H9 (cell line): ENCODE data around the gene HS6ST3. TPM values are rescaled to one million over a fixed set of nuclear protein-coding genes. Genes with fewer than 3 reads are reported as not detected.
A peak's percentile ranks its signal among the peaks of the same experiment; 100 is the strongest.
"Not testable (repeated sequence)": the region's sequence is repeated elsewhere in the genome, so short reads cannot be mapped to it uniquely, and the experiment has no call there.

Experiments
- DNase-seq: peaks from one replicate; pipeline ENCODE4 v3.0.0-alpha.2; 2017
- H2AFZ ChIP-seq: one replicate; pipeline ENCODE4 v1.6.1; 2013; ENCODE audit warnings: mild to moderate bottlenecking, low read length, control low read depth, moderate library complexity
- H2AK5ac ChIP-seq: 2 replicates; pipeline ENCODE4 v1.6.1; 2013; ENCODE audit warnings: low read length, control low read depth, mixed read lengths; ENCODE audit not compliant: insufficient read length
- H2BK120ac ChIP-seq: one replicate; pipeline ENCODE4 v1.6.1; 2013; ENCODE audit warnings: low read depth, mild to moderate bottlenecking, low read length, control low read depth, inconsistent platforms; ENCODE audit not compliant: poor library complexity, severe bottlenecking
- H2BK12ac ChIP-seq: 2 replicates; pipeline ENCODE4 v1.6.1; 2013; ENCODE audit warnings: low read length, control low read depth, mixed read lengths, low read depth; ENCODE audit not compliant: insufficient read length
- H2BK15ac ChIP-seq: 2 replicates; pipeline ENCODE4 v1.6.1; 2013; ENCODE audit warnings: low read depth, low read length, control low read depth
- H2BK20ac ChIP-seq: one replicate; pipeline ENCODE4 v1.6.1; 2013; ENCODE audit warnings: low read depth, mild to moderate bottlenecking, low read length, control low read depth, inconsistent platforms; ENCODE audit not compliant: poor library complexity, severe bottlenecking
- H2BK5ac ChIP-seq: 2 replicates; pipeline ENCODE4 v1.6.1; 2013; ENCODE audit warnings: low read length, control low read depth, mixed read lengths; ENCODE audit not compliant: insufficient read length
- H3K14ac ChIP-seq: 2 replicates; pipeline ENCODE4 v1.6.1; 2013; ENCODE audit warnings: low read length, control low read depth; ENCODE audit not compliant: insufficient read depth
- H3K18ac ChIP-seq: 2 replicates; pipeline ENCODE4 v1.6.1; 2013; ENCODE audit warnings: low read depth, mild to moderate bottlenecking, mixed read lengths, low read length, control low read depth; ENCODE audit not compliant: insufficient read length
- H3K23ac ChIP-seq: 2 replicates; pipeline ENCODE4 v1.6.1; 2013; ENCODE audit warnings: low read length, control low read depth, mixed read lengths, low read depth; ENCODE audit not compliant: insufficient read length
- H3K23me2 ChIP-seq: 2 replicates; pipeline ENCODE4 v1.6.1; 2013; ENCODE audit warnings: low read depth, mild to moderate bottlenecking, mixed read lengths, low read length, control low read depth; ENCODE audit not compliant: insufficient read length, poor library complexity, severe bottlenecking
- H3K27ac ChIP-seq: 2 replicates; pipeline ENCODE4 v1.5.1; 2013; ENCODE audit warnings: low read length, control low read depth, mixed read lengths, low read depth; ENCODE audit not compliant: insufficient read length
- H3K27me3 ChIP-seq: 2 replicates; pipeline ENCODE4 v1.6.1; 2013; ENCODE audit warnings: low read length, control low read depth, inconsistent platforms; ENCODE audit not compliant: insufficient read depth
- H3K4ac ChIP-seq: 2 replicates; pipeline ENCODE4 v1.6.1; 2013; ENCODE audit warnings: low read depth, mild to moderate bottlenecking, control low read depth, inconsistent platforms, low read length, moderate library complexity
- H3K4me1 ChIP-seq: 2 replicates; pipeline ENCODE4 v1.6.1; 2013; ENCODE audit warnings: low read length, control low read depth, inconsistent platforms; ENCODE audit not compliant: insufficient read depth
- H3K4me2 ChIP-seq: 2 replicates; pipeline ENCODE4 v1.6.1; 2013; ENCODE audit warnings: low read length, control low read depth, mixed read lengths; ENCODE audit not compliant: insufficient read length, insufficient read depth
- H3K56ac ChIP-seq: 2 replicates; pipeline ENCODE4 v1.6.1; 2013; ENCODE audit warnings: low read depth, mild to moderate bottlenecking, mixed read lengths, low read length, control low read depth; ENCODE audit not compliant: insufficient read length
- H3K79me1 ChIP-seq: 2 replicates; pipeline ENCODE4 v1.6.1; 2013; ENCODE audit warnings: low read depth, mild to moderate bottlenecking, moderate library complexity, low read length, control low read depth, inconsistent platforms; ENCODE audit not compliant: insufficient read depth, poor library complexity, severe bottlenecking
- H3K79me2 ChIP-seq: 2 replicates; pipeline ENCODE4 v1.6.1; 2013; ENCODE audit warnings: low read length, control low read depth, inconsistent platforms; ENCODE audit not compliant: insufficient read depth
- H3K9ac ChIP-seq: 2 replicates; pipeline ENCODE4 v1.6.1; 2013; ENCODE audit warnings: low read length, control low read depth, mixed read lengths; ENCODE audit not compliant: insufficient read length; ENCODE audit errors: extremely low read depth
- H3K9me3 ChIP-seq: one replicate; pipeline ENCODE4 v1.6.1; 2013; ENCODE audit warnings: low read depth, low read length, inconsistent platforms; ENCODE audit not compliant: control insufficient read depth
- H3T11ph ChIP-seq: one replicate; pipeline ENCODE4 v1.6.1; 2013; ENCODE audit warnings: mild to moderate bottlenecking, low read length, control low read depth, inconsistent platforms
- H4K20me1 ChIP-seq: one replicate; pipeline ENCODE4 v1.6.1; 2013; ENCODE audit not compliant: control insufficient read depth, insufficient read length, insufficient read depth
- H4K5ac ChIP-seq: 2 replicates; pipeline ENCODE4 v1.6.1; 2013; ENCODE audit warnings: low read depth, mild to moderate bottlenecking, mixed read lengths, low read length, control low read depth; ENCODE audit not compliant: insufficient read length
- H4K8ac ChIP-seq: replicated peaks from 2 replicates; pipeline ENCODE4 v1.6.1; 2013; ENCODE audit warnings: low read length, control low read depth, mixed read lengths, low read depth; ENCODE audit not compliant: insufficient read length
- H4K91ac ChIP-seq: 2 replicates; pipeline ENCODE4 v1.6.1; 2013; ENCODE audit warnings: low read depth, mild to moderate bottlenecking, moderate library complexity, mixed read lengths, low read length, control low read depth; ENCODE audit not compliant: insufficient read length
- H3K27ac Mint-ChIP-seq, 3 experiments: 2 replicates in 2 of 3; 3 replicates in 1 of 3; pipeline ENCODE4 v1.8.0; 2020 to 2021; ENCODE audit warnings: mixed read lengths in 3 of 3, mild to moderate bottlenecking in 1 of 3, moderate library complexity in 1 of 3
- H3K27me3 Mint-ChIP-seq: 2 replicates; pipeline ENCODE4 v1.8.0; 2021; ENCODE audit warnings: low read depth, mild to moderate bottlenecking, moderate library complexity, mixed read lengths
- H3K36me3 Mint-ChIP-seq, 3 experiments: 2 replicates in 2 of 3; 3 replicates in 1 of 3; pipeline ENCODE4 v1.8.0; 2020 to 2021; ENCODE audit warnings: low read depth in 3 of 3, mixed read lengths in 3 of 3; ENCODE audit not compliant: insufficient read depth in 1 of 3
- H3K4me1 Mint-ChIP-seq, 2 experiments: 2 replicates each; pipeline ENCODE4 v1.8.0; 2020; ENCODE audit warnings: mixed read lengths in 2 of 2
- H3K4me3 Mint-ChIP-seq, 2 experiments: 2 replicates in 1 of 2; 3 replicates in 1 of 2; pipeline ENCODE4 v1.8.0; 2020 to 2021; ENCODE audit warnings: mild to moderate bottlenecking in 2 of 2, mixed read lengths in 2 of 2, moderate library complexity in 1 of 2
- H3K9me3 Mint-ChIP-seq, 2 experiments: 2 replicates in 1 of 2; 3 replicates in 1 of 2; pipeline ENCODE4 v1.8.0; 2020; ENCODE audit warnings: mild to moderate bottlenecking in 2 of 2, mixed read lengths in 2 of 2, moderate library complexity in 1 of 2
- CTCF ChIP-seq: fragments of 200-600 bp; sonication (generic); conservative IDR thresholded peaks from 3 replicates; pipeline ENCODE4 v1.8.0; 2021; ENCODE audit warnings: antibody characterized with exemption, mild to moderate bottlenecking
- WGBS: extraction: QIAGEN DNeasy Blood & Tissue Kit; methylation state at CpG from one replicate; pipeline ENCODE4 v1.1.7; 2013; ENCODE audit warnings: missing lambda C conversion rate, low lambda C conversion rate, mixed read lengths; ENCODE audit not compliant: insufficient read length; ENCODE audit errors: extremely low coverage; 5-methylcytosine and 5-hydroxymethylcytosine counted together
- total RNA-seq: library from RNA; stranded (reverse); gene quantifications from 2 replicates; pipeline ENCODE4 v1.2.1, GENCODE V29; 2021

Gene HS6ST3
- total RNA-seq, 1 experiment from 2014 or later, result 0.44 TPM

- H2BK15ac ChIP-seq, result not testable (repeated sequence)
Measured at GRCh38 chr13:96524398-96525020, 434.6 kb downstream of the HS6ST3 start.

More at GRCh38 chr13:96524398-96525020, 434.6 kb downstream of the HS6ST3 start:
- H3K27ac ChIP-seq, H3K9me3 Mint-ChIP-seq, H3K79me1 ChIP-seq, H2BK20ac ChIP-seq, H3T11ph ChIP-seq, H3K27me3 ChIP-seq, H2BK12ac ChIP-seq, H4K5ac ChIP-seq, H2BK120ac ChIP-seq, H2BK5ac ChIP-seq, H3K4ac ChIP-seq, H3K56ac ChIP-seq, H2AFZ ChIP-seq, H3K4me3 Mint-ChIP-seq, H4K20me1 ChIP-seq, H3K27ac Mint-ChIP-seq, H3K36me3 Mint-ChIP-seq, H3K79me2 ChIP-seq, H3K9ac ChIP-seq, H3K23ac ChIP-seq, H3K23me2 ChIP-seq, H4K8ac ChIP-seq, H4K91ac ChIP-seq, H3K4me2 ChIP-seq, H3K4me1 ChIP-seq, H3K9me3 ChIP-seq, H3K27me3 Mint-ChIP-seq, H2AK5ac ChIP-seq: not testable (repeated sequence)
- peak; percentile 30 for DNase-seq
- no CpG with 5 or more reads among the region's 11 CpGs for WGBS
- Histone ChIP-seq H3K14ac (peak overlapping the region; percentile 75; the same call in 1 of the 2 replicates), H3K18ac (peak overlapping the region; percentile 75)
- H3K4me1 Mint-ChIP-seq, result peaks cover 3 to 15% of the 10 kb centered on the region in 2 experiments; a peak in 3 of 4 replicates
- peak; percentile 38; the same call in 2 of the 3 replicates for TF ChIP-seq CTCF
